MCF 10A (cell line): Measurements from ENCODE around the gene SNX27. TPM values are rescaled to one million over a fixed set of nuclear protein-coding genes. Genes with fewer than 3 reads are reported as not detected.

ENCODE experiments used
- BruUV-seq: library from RNA; stranded (reverse); fragments of 400-500 nt; replicated peaks from 2 replicates; lab custom pipeline; 2021; lab: Mats Ljungman, UMichigan
- CTCF ChIA-PET: fragments of 300-600 bp; sonication (Branson Sonifier 250); formaldehyde crosslinking; extraction: SDS; loops from one replicate; lab custom pipeline; 2021; ENCODE audit warnings: antibody characterized with exemption, inconsistent platforms; lab: Yijun Ruan, JAX
- POLR2A ChIA-PET: fragments of 300-600, 350-650 bp; sonication (Branson Sonifier 250); formaldehyde crosslinking; extraction: SDS; loops from one replicate; lab custom pipeline; 2020; ENCODE audit warnings: antibody characterized with exemption, inconsistent platforms; lab: Yijun Ruan, JAX
- DNase-seq: peaks from one replicate; pipeline ENCODE4 v3.0.0-alpha.2; 2018; ENCODE audit not compliant: unreplicated experiment
- H3K27ac Mint-ChIP-seq: one replicate; pipeline ENCODE4 v1.8.0; 2022; ENCODE audit warnings: mild to moderate bottlenecking, low read depth, mixed read lengths; ENCODE audit not compliant: unreplicated experiment
- H3K27me3 Mint-ChIP-seq: one replicate; pipeline ENCODE4 v1.8.0; 2022; ENCODE audit warnings: mixed read lengths; ENCODE audit not compliant: insufficient read depth, unreplicated experiment
- H3K36me3 Mint-ChIP-seq: one replicate; pipeline ENCODE4 v1.8.0; 2022; ENCODE audit warnings: mild to moderate bottlenecking, moderate library complexity, mixed read lengths; ENCODE audit not compliant: insufficient read depth, unreplicated experiment
- H3K4me1 Mint-ChIP-seq: one replicate; pipeline ENCODE4 v1.8.0; 2022; ENCODE audit warnings: mixed read lengths; ENCODE audit not compliant: insufficient read depth, unreplicated experiment
- H3K4me3 Mint-ChIP-seq: one replicate; pipeline ENCODE4 v1.8.0; 2022; ENCODE audit warnings: mild to moderate bottlenecking, moderate library complexity, mixed read lengths; ENCODE audit not compliant: unreplicated experiment
- H3K9me3 Mint-ChIP-seq: one replicate; pipeline ENCODE4 v1.8.0; 2022; ENCODE audit warnings: mixed read lengths; ENCODE audit not compliant: unreplicated experiment
- CTCF ChIP-seq: fragments of 200-600 bp; IDR thresholded peaks from one replicate; pipeline ENCODE4 v1.8.0; 2022; ENCODE audit warnings: antibody characterized with exemption, mild to moderate bottlenecking; ENCODE audit not compliant: unreplicated experiment
- intact Hi-C: fragments of 100-400 bp; cut with micrococcal nuclease; formaldehyde crosslinking; loops from 2 replicates; pipeline ENCODE4 v1.14.1; 2022
- total RNA-seq: library from RNA; stranded (reverse); gene quantifications from 2 replicates; pipeline ENCODE4 v1.2.3, GENCODE V29; 2022

SNX27 gene
- total RNA-seq, 1 experiment from 2014 or later = 36.9 TPM

GRCh38 chr1:151579436-151580225 lies 32.2 kb upstream of the SNX27 start:
- POLR2A ChIA-PET = interaction anchor here (0.7 to 3.6 kb wide), 11 partner anchors 9 to 183 kb away, joined by 3 to 23 read pairs (median 5); partner anchors contain the start of genes CGN, MRPL9 and TUFT1
- CTCF ChIA-PET = interaction anchor here (0.7 to 7.9 kb wide), 9 partner anchors 10 to 256 kb away, joined by 3 to 56 read pairs (median 3); no protein-coding TSS in a partner anchor
- Mint-ChIP-seq H3K4me3 (no peak overlapping the region), H3K9me3 (no peaks in the 10 kb centered on the region), H3K36me3 (peaks cover 98% of the 10 kb centered on the region), H3K27ac (peak overlapping the region; percentile 84), H3K4me1 (peaks cover 39% of the 10 kb centered on the region), H3K27me3 (no peaks in the 10 kb centered on the region)
- peak; percentile 70 for DNase-seq
- TF ChIP-seq CTCF = no peak
- intact Hi-C loops = loop anchor here (5.0 kb wide), 1 partner anchor 37 kb away; the partner anchor contains the start of gene TUFT1
- BruUV-seq = no TSS peak

DNA sequence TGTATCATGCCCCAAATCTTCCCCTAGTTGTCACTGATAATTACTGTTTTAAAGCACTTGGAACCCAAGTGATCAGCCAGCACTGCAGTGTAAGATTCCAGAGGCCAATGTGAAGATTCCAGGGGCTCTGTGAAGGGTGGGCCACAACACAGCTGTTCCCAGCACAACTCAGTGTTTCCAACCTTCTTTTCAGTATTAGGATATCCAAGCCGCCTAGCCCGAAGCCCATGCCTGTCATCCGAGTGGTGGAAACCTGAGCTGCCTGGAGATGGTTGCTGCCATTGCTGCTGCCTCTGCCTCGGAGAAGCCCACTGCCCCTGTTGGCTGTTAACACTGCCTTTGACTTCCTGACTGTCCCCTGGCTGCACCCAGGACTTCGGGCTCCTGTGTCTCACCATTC lies 30.4 kb upstream of the SNX27 start:
- no peak for TF ChIP-seq CTCF
- no TSS peak for BruUV-seq
- ChIA-PET POLR2A (interaction anchor here (0.7 to 3.6 kb wide), 4 partner anchors 31 to 42 kb away, joined by 3 to 23 read pairs (median 3); partner anchors contain the start of gene TUFT1), CTCF (interaction anchor here (0.7 to 7.9 kb wide), 7 partner anchors 12 to 204 kb away, joined by 3 to 56 read pairs (median 3); no protein-coding TSS in a partner anchor)
- Mint-ChIP-seq H3K4me3 (no peak overlapping the region), H3K27me3 (no peaks in the 10 kb centered on the region), H3K36me3 (peaks cover 90% of the 10 kb centered on the region), H3K4me1 (peaks cover 40% of the 10 kb centered on the region), H3K9me3 (no peaks in the 10 kb centered on the region), H3K27ac (peak overlapping the region; percentile 12)
- no peak for DNase-seq
- intact Hi-C loops = no loop called here

DNA sequence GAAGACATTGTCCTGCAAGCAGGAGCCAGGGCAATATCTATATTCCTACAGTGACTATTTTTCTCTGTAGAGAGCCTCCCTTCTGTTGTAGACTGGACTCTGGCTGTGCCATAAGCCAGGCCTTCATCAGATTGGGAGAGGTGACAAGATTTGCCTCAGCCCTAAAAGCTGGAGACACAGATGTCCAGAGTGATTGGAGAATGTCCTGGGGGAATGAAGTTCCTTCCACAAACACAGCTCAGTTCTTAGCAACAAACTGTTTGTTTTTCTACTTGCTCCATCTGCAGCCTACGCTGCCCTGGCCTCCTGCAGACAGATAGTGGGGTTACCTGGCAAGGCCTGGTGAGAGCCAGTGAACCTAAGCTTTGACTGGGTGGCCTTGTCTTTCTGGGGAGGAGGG lies 29.9 kb upstream of the SNX27 start:
- H3K4me1 Mint-ChIP-seq = peaks cover 43% of the 10 kb centered on the region
- BruUV-seq = no TSS peak
- intact Hi-C loops = no loop called here
- no peak for TF ChIP-seq CTCF
- H3K27me3 Mint-ChIP-seq = no peaks in the 10 kb centered on the region
- ChIA-PET POLR2A (interaction anchor here (1.1 to 3.6 kb wide), 2 partner anchors 41 to 42 kb away, joined by 3 to 23 read pairs; partner anchors contain the start of gene TUFT1), CTCF (interaction anchor here (0.6 to 7.9 kb wide), 6 partner anchors 12 to 314 kb away, joined by 3 to 56 read pairs (median 3); no protein-coding TSS in a partner anchor)
- H3K27ac Mint-ChIP-seq = peak overlapping the region; percentile 12
- DNase-seq = no peak
- no peak overlapping the region for H3K4me3 Mint-ChIP-seq
- H3K36me3 Mint-ChIP-seq = peaks cover 86% of the 10 kb centered on the region
- no peaks in the 10 kb centered on the region for H3K9me3 Mint-ChIP-seq

- H3K4me1 Mint-ChIP-seq = peaks cover 40% of the 10 kb centered on the region
- H3K27ac Mint-ChIP-seq = no peak overlapping the region
- intact Hi-C loops = no loop called here
- no peak for TF ChIP-seq CTCF
- H3K9me3 Mint-ChIP-seq = no peaks in the 10 kb centered on the region
- CTCF ChIA-PET = interaction anchor here (0.6 to 3.6 kb wide), 5 partner anchors 10 to 168 kb away, joined by 3 to 22 read pairs (median 3); no protein-coding TSS in a partner anchor
- no peak for DNase-seq
- POLR2A ChIA-PET = interaction anchor here (0.5 to 1.7 kb wide), 9 partner anchors 11 to 179 kb away, joined by 3 to 5 read pairs (median 3); partner anchors contain the start of genes MRPL9, POGZ and TUFT1
- no peaks in the 10 kb centered on the region for H3K27me3 Mint-ChIP-seq
- H3K36me3 Mint-ChIP-seq = peaks cover 67% of the 10 kb centered on the region
- BruUV-seq = no TSS peak
- no peak overlapping the region for H3K4me3 Mint-ChIP-seq
Observed at GRCh38 chr1:151583796-151584195, 28.1 kb upstream of the SNX27 start.
